Natural killer cell treated with Interleukin-12 subunit alpha and Interleukin-12 subunit beta and Interleukin-15 and Interleukin-18, amount 100 ng/mL, for 72 hours (primary cell): ENCODE results near the gene LMF1. TPM values are rescaled to one million over a fixed set of nuclear protein-coding genes. Genes with fewer than 3 reads are reported as not detected.
A peak's percentile ranks its signal among the peaks of the same experiment; 100 is the strongest.

Experiments
- ATAC-seq, 2 donors: fragments of 150-1000 bp; cut with Tn5 transposase in 1 of 2; sonication (Bioruptor Pico), chemical (Tn5 transposase) in 1 of 2; 2 replicates each; pipeline ENCODE4 v1.10.0; 2021
- DNase-seq: peaks from one replicate; pipeline ENCODE4 v3.0.0; 2022; ENCODE audit warnings: low spot score
- H3K27ac Mint-ChIP-seq, 2 donors: 1 replicate in 1 of 2; 2 replicates in 1 of 2; pipeline ENCODE4 v1.8.0; 2022; ENCODE audit warnings: mixed read lengths in 2 of 2, mild to moderate bottlenecking in 1 of 2, moderate library complexity in 1 of 2
- H3K27me3 Mint-ChIP-seq, 2 donors: 1 replicate in 1 of 2; 2 replicates in 1 of 2; pipeline ENCODE4 v1.8.0; 2022; ENCODE audit warnings: mixed read lengths in 2 of 2
- H3K36me3 Mint-ChIP-seq: one replicate; pipeline ENCODE4 v1.8.0; 2022; ENCODE audit warnings: mixed read lengths
- H3K4me1 Mint-ChIP-seq, 2 donors: 1 replicate in 1 of 2; 2 replicates in 1 of 2; pipeline ENCODE4 v1.8.0; 2022; ENCODE audit warnings: low read depth in 2 of 2, mixed read lengths in 2 of 2, mild to moderate bottlenecking in 1 of 2
- H3K4me3 Mint-ChIP-seq: one replicate; pipeline ENCODE4 v1.8.0; 2022; ENCODE audit warnings: mixed read lengths
- H3K9me3 Mint-ChIP-seq: 2 replicates; pipeline ENCODE4 v1.8.0; 2022; ENCODE audit warnings: mixed read lengths
- total RNA-seq, 2 donors: library from RNA; stranded (reverse); gene quantifications; one replicate each; pipeline ENCODE4 v1.2.3, GENCODE V29; 2022

The LMF1 gene
- total RNA-seq, 2 donors from 2014 or later: 17.1 to 21.0 TPM

DNA sequence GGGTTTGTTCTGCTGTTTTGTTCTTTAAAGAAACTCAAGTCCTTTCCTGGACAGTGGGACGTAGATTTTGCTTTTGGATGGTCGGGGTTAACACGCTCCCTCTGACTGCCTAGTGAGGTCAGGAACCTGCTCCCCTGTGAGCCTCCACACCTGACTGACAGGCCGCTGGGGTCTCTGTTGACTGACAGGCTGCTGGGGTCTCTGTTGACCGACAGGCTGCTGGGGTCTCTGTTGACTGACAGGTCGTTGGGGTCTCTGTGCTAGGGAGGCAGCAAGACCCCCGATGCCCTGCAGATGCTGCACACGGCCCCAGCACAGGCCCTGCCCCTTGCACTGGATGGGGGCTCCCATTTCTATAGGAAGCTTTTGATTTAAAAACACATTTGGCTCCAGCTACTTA lies 33.5 kb downstream of the LMF1 start:
- Mint-ChIP-seq H3K4me3 (no peak overlapping the region), H3K4me1 (no peaks in the 10 kb centered on the region), H3K9me3 (peaks cover 3% of the 10 kb centered on the region), H3K27ac (no peak overlapping the region), H3K27me3 (no peaks in the 10 kb centered on the region), H3K36me3 (peaks cover 9% of the 10 kb centered on the region)
- DNase-seq: no peak
- no peak for ATAC-seq

DNA sequence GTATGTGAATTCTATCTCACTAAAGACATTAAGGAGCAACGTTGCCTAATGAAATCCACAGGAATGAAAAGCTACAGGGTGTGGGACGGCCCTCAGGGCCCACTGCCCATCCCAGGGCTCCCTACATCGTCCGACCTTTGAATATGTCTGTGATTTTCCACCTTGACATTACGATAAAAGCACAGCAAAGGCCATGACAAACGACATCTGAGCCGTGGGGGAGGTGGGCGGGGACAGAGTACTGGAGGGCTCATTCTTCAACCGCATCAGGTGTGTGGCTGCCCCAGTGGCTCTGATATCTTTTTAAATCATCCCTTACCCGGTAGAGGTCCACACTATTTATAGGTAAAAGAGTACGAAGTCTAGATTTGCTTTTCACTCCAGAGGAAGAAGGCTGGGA lies 35.1 kb downstream of the LMF1 start:
- Mint-ChIP-seq H3K9me3 (no peaks in the 10 kb centered on the region), H3K27me3 (no peaks in the 10 kb centered on the region), H3K4me1 (no peaks in the 10 kb centered on the region), H3K36me3 (no peaks in the 10 kb centered on the region), H3K27ac (no peak overlapping the region), H3K4me3 (no peak overlapping the region)
- ATAC-seq (no peak), DNase-seq (no peak)

GRCh38 chr16:934178-934577 lies 36.6 kb downstream of the LMF1 start:
- DNase-seq (no peak), ATAC-seq (no peak)
- no peaks in the 10 kb centered on the region for H3K9me3 Mint-ChIP-seq
- no peaks in the 10 kb centered on the region for H3K36me3 Mint-ChIP-seq
- H3K27ac Mint-ChIP-seq: no peak overlapping the region
- H3K27me3 Mint-ChIP-seq: no peaks in the 10 kb centered on the region
- no peak overlapping the region for H3K4me3 Mint-ChIP-seq
- no peaks in the 10 kb centered on the region for H3K4me1 Mint-ChIP-seq

GRCh38 chr16:933581-933980 lies 37.2 kb downstream of the LMF1 start:
- Mint-ChIP-seq H3K4me1 (no peaks in the 10 kb centered on the region), H3K9me3 (no peaks in the 10 kb centered on the region), H3K4me3 (no peak overlapping the region), H3K27ac (no peak overlapping the region), H3K27me3 (no peaks in the 10 kb centered on the region), H3K36me3 (no peaks in the 10 kb centered on the region)
- DNase-seq (peak; percentile 49), ATAC-seq (no peak)

DNA sequence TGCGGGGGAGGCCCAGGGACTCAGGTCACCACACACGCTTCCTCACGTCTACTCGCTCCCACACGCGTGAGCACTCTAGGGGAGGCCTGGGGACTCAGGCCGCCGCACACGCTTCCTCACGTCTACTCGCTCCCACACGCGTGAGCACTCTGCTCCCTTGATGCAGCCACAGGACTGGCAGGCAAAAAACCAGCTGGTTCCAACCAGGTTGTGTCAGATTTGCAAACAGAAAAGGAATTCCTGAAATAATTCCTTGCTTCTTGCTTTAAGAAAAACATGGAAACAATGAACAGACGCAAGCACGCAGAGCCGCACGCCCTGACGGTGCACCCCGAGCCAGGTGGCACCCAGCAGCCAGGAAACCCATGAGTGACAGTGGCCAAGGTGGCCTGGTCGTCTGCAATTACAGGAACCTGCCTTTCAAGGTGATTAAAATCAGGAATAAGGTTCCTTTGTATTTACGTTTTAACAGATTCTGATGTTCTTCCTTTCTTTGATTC lies 37.9 kb downstream of the LMF1 start:
- H3K27me3 Mint-ChIP-seq: no peaks in the 10 kb centered on the region
- H3K4me3 Mint-ChIP-seq: no peak overlapping the region
- no peaks in the 10 kb centered on the region for H3K4me1 Mint-ChIP-seq
- peak; percentile 38 for DNase-seq
- no peak for ATAC-seq
- no peak overlapping the region for H3K27ac Mint-ChIP-seq
- H3K36me3 Mint-ChIP-seq: no peaks in the 10 kb centered on the region
- H3K9me3 Mint-ChIP-seq: no peaks in the 10 kb centered on the region

GRCh38 chr16:931626-932500 lies 38.9 kb downstream of the LMF1 start:
- H3K9me3 Mint-ChIP-seq: no peaks in the 10 kb centered on the region
- no peaks in the 10 kb centered on the region for H3K36me3 Mint-ChIP-seq
- H3K4me3 Mint-ChIP-seq: no peak overlapping the region
- ATAC-seq: no peak
- peak; percentile 51 for DNase-seq
- no peaks in the 10 kb centered on the region for H3K4me1 Mint-ChIP-seq
- H3K27ac Mint-ChIP-seq: no peak overlapping the region
- no peaks in the 10 kb centered on the region for H3K27me3 Mint-ChIP-seq

- no peaks in the 10 kb centered on the region for H3K4me1 Mint-ChIP-seq
- no peaks in the 10 kb centered on the region for H3K36me3 Mint-ChIP-seq
- no peak overlapping the region for H3K4me3 Mint-ChIP-seq
- no peaks in the 10 kb centered on the region for H3K9me3 Mint-ChIP-seq
- no peak overlapping the region for H3K27ac Mint-ChIP-seq
- no peaks in the 10 kb centered on the region for H3K27me3 Mint-ChIP-seq
- ATAC-seq: no peak
- no peak for DNase-seq
These were observed 39.6 kb downstream of the LMF1 start for GRCh38 chr16:931171-931570.

DNA sequence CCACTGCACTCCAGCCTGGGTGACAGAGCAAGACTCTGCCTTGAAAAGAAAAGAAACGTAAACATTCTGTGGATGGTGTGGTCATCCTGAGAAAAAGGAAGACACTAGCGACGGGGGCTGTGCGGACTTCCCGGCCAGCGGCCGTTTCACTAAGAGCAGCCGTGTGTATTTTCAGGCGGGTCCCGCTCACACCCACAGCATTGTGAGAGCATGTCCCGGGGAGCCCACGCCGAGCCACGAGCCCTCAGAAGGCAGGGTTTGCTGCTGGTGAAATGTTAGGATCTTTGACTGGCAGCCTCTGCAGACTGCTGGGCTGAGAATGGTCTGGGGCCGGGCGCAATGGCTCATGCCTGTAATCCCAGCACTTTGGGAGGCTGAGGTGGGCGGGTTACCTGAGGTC lies 40.3 kb downstream of the LMF1 start:
- H3K27me3 Mint-ChIP-seq: no peaks in the 10 kb centered on the region
- H3K36me3 Mint-ChIP-seq: no peaks in the 10 kb centered on the region
- DNase-seq (peak; percentile 47), ATAC-seq (no peak)
- H3K4me3 Mint-ChIP-seq: no peak overlapping the region
- H3K4me1 Mint-ChIP-seq: no peaks in the 10 kb centered on the region
- no peaks in the 10 kb centered on the region for H3K9me3 Mint-ChIP-seq
- H3K27ac Mint-ChIP-seq: no peak overlapping the region

DNA sequence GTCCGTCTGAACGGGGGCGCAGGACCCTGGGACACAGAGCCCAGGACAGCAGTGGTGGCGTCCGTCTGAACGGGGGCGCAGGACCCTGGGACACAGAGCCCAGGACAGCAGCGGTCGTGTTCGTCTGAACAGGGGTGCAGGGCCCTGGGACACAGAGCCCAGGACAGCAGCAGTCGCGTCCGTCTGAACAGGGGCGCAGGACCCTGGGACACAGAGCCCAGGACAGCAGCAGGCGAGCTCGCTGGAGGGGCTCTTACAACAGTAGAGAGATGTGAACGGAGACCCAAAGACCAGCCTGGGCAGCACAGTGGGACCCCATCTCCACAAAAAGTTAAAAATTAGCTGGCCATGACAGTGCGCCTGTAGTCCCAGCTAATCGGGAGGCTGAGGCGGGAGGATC lies 40.7 kb downstream of the LMF1 start:
- no peak overlapping the region for H3K4me3 Mint-ChIP-seq
- no peak overlapping the region for H3K27ac Mint-ChIP-seq
- no peaks in the 10 kb centered on the region for H3K27me3 Mint-ChIP-seq
- H3K36me3 Mint-ChIP-seq: no peaks in the 10 kb centered on the region
- H3K4me1 Mint-ChIP-seq: no peaks in the 10 kb centered on the region
- H3K9me3 Mint-ChIP-seq: no peaks in the 10 kb centered on the region
- ATAC-seq (no peak), DNase-seq (no peak)

DNA sequence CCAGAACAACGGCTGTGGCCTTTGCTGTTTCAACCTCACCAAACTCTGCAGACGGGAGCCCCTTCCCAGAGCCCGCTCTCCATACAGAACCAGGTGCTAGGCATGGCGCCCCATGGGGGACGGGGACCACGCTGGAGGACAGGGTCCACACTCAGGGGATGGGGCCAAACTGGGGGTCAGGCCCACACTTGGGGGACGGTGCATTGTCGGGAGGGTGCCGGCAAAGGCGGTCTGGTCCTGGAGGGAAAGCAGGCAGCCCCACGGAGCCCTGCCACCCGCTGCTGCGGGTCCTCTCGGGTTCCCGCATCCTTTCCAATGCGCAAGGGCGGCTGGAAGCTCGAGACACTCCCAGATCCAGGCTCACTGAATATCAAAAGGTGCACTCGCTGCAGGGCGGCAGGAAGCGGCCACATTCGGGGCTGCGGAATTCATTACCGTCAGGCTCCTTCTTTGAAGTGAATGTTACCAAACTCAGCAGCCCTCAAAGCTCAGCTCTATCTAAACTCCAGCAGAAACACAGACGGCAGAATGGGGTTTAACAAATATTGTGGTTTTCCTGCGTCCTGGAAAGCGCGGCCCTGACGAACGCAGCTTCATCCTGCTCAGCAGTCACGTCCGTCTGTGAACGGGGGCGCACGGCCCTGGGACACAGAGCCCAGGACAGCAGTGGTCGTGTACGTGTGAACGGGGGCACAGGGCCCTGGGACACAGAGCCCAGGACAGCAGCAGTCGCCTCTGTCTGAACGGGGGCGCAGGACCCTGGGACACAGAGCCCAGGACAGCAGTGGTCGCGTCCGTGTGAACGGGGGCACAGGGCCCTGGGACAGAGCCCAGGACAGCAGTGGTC lies 41.3 kb downstream of the LMF1 start:
- DNase-seq (peak; percentile 45), ATAC-seq (peak in 1 of 2 donors; percentile 32)
- H3K27me3 Mint-ChIP-seq: no peaks in the 10 kb centered on the region
- H3K36me3 Mint-ChIP-seq: no peaks in the 10 kb centered on the region
- no peak overlapping the region for H3K4me3 Mint-ChIP-seq
- H3K4me1 Mint-ChIP-seq: no peaks in the 10 kb centered on the region
- no peak overlapping the region for H3K27ac Mint-ChIP-seq
- no peaks in the 10 kb centered on the region for H3K9me3 Mint-ChIP-seq

GRCh38 chr16:928526-928925 lies 42.3 kb downstream of the LMF1 start:
- Mint-ChIP-seq H3K4me3 (no peak overlapping the region), H3K36me3 (no peaks in the 10 kb centered on the region), H3K9me3 (no peaks in the 10 kb centered on the region), H3K27me3 (no peaks in the 10 kb centered on the region), H3K4me1 (no peaks in the 10 kb centered on the region), H3K27ac (no peak overlapping the region)
- ATAC-seq (no peak), DNase-seq (peak; percentile 31)

DNA sequence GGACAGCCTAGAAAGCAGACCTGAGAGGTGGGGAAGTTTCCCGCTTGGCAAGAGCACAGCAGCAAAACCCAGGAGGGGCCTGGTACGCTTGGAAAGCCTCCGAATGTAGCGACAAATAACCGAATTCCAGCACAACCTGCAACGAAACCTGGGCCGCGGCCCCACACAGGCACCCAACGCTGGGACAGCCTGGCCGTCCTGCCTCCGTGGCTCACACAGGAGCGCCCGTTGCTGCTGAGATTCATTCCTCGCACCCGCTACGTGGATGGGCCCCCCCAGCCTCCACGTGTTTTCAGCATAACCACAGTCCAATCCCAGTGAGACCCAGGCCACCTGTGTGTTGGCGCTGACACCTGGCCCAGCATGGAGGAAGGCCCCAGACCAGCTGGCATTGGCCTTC lies 42.9 kb downstream of the LMF1 start:
- no peak overlapping the region for H3K4me3 Mint-ChIP-seq
- H3K27ac Mint-ChIP-seq: no peak overlapping the region
- no peaks in the 10 kb centered on the region for H3K9me3 Mint-ChIP-seq
- H3K4me1 Mint-ChIP-seq: no peaks in the 10 kb centered on the region
- H3K27me3 Mint-ChIP-seq: no peaks in the 10 kb centered on the region
- DNase-seq: peak; percentile 25
- no peak for ATAC-seq
- H3K36me3 Mint-ChIP-seq: no peaks in the 10 kb centered on the region

- Mint-ChIP-seq H3K36me3 (peaks cover 3% of the 10 kb centered on the region), H3K9me3 (peaks cover 2% of the 10 kb centered on the region), H3K27me3 (no peaks in the 10 kb centered on the region), H3K27ac (no peak overlapping the region), H3K4me3 (no peak overlapping the region), H3K4me1 (no peaks in the 10 kb centered on the region)
- ATAC-seq (no peak), DNase-seq (peak; percentile 15)
These were observed 43.4 kb downstream of the LMF1 start for GRCh38 chr16:927406-927805.

DNA sequence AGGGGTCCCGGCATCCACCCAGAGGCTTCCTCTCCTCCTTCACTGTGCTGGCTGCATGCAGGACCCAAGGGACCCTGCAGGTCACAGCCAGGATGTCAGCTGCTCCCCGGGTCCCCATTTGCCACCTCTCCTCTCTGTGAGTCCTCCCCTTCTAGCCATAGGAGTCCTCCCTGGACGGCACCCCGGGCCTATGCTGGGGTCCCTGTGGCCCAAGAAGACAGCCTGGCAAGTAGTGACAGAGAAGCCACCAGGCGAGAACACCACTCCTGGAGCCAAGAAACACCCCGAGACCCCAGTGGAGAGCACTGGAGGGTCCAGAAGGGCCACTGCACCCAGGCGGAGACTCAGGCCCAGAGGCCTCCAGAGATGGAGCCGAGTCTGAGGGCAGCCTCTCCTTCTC lies 44.1 kb downstream of the LMF1 start:
- ATAC-seq (no peak), DNase-seq (peak; percentile 60)
- no peaks in the 10 kb centered on the region for H3K4me1 Mint-ChIP-seq
- H3K9me3 Mint-ChIP-seq: peaks cover 4% of the 10 kb centered on the region
- no peaks in the 10 kb centered on the region for H3K27me3 Mint-ChIP-seq
- H3K36me3 Mint-ChIP-seq: peaks cover 6% of the 10 kb centered on the region
- H3K4me3 Mint-ChIP-seq: no peak overlapping the region
- no peak overlapping the region for H3K27ac Mint-ChIP-seq
